GM19438 (cell line): Measurements from ENCODE around the gene SASH1.

Source experiments
- ATAC-seq: cut with Tn5 transposase; IDR thresholded peaks from one replicate; pipeline ENCODE4 v1.9.1; 2021; ENCODE audit warnings: low read depth; ENCODE audit not compliant: unreplicated experiment

Gene SASH1

DNA sequence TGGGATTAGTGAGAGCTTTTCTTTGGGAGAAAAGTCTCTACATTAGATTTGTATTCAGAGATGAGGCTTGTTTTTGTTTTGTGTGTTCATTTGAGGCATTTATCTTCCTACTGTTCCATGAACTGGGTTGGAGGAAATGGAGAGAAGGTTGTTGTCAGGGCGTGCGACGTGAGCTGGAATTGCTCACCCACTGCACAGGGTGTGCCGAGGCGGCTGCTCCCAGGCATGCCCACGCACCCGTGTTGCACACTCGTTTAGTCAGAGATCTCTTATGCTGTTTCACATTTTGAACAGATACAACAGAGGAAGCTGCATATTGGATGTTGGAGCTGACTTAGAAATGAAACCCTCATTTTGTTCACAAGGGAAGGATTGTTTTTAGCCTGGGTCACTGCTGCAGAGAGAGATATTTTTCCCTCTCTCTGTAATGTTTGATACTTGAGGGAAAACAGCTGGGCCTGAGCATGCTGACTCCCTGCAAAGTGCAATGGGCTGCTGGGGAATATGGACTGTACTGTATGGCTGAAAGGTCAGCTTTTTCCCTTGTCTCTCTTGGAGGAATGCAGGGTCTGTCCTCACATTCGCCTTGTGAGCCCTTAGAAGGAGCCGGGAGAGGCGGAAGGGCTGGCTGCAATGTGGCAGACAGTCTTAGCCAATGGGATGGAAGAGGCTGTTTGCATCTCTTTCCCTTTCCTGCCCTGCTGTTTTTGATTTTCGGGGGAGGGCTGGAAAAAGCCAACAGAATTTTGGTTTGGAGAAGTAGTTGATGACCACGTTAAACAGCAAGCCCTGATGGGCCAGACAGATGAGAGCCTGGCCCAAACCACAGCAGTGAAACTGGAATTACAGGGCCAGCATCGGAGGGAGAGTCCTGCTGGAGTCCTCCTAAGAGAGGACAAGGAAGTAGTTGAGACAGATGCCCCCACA lies 170.8 kb downstream of the SASH1 start:
- ATAC-seq: no peak

DNA sequence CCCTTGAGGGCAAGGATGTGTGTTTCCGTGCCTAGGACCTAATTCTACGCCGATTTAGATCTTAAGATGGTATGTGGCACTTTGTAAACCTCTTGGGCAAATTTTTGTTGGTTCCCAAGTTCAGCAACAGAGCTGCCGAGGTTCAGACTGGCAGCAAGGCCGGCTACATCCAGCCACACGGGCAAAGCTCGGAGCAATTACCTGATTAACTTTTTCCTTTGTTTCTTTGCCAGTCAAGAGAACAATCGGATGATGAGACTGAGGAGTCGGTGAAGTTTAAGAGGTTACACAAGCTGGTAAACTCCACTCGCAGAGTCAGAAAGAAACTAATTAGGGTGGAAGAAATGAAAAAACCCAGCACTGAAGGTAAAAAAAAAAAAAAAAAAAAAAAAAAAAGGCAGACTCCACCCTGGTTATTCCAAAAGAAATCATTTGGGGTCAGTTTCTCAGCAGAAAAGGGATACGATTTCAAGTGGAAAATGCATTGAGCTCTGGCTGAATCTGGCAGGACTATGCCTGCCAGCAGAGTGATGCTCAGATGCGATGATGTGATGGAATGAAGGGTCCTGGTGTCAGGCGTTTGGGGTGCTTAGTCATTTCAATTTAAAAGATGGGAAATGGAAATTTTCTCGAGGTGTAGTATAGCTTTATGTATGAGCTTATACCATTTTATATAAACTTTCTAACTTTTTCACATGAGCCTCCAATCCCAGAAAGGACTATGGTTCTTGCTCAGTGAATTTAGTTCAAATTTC lies 171.6 kb downstream of the SASH1 start:
- no peak for ATAC-seq

DNA sequence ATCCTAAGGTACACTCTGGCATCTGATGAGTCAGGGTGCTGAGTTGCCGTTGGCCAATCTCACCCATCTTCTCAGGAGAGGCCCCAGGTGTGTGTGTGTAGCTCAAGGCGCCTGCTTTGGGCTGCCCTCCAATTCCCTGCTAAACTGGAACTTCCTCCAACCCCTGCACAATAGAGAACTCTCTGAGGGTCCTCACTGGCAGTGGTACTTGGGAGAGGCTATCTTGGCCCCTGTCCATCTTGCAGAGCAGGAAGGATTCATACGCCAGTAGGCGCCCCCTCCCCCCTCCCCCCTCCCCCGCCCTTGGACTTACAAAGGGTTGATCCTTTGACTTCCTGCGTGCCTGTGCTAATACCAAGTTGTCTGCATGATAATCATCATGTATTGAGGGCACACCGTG lies 173.6 kb downstream of the SASH1 start:
- no peak for ATAC-seq

DNA sequence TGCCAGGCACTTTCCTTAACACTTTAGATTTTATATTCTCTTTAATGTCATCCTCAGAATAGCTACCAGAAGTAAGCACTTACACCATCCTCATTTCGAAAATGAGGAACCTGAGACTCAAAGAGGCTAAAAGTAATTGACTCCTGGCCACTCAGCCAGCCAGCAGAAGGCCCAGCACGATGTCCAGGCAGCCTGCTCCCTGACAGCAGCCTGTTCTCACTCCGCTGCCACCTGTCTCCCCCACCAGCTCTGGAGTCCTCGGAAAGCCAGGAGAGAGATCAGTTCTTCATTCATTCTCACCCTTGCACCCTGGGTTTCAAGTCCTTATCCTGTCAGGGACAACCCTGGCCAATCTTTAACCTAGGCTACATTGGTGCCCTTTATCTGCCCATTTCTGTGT lies 174.0 kb downstream of the SASH1 start:
- no peak for ATAC-seq

DNA sequence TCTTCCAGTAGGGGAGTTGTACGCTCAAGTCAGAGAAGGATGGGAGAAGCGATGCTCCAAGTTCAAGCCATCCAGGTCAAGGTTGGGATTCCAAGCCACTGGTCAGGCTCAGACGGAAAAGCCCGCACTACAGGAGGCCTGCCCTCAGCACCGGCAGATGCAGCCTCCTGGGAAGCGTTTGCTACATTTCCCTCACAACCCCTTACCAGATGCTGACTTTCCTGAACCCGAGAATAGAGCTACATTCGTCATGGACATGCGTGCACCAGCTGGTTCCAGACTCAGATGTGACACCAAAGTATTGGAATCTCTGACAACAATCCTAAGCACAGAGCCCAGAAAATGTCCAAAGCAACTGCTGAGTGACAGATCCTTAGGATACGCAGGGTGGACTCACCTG lies 174.8 kb downstream of the SASH1 start:
- no peak for ATAC-seq

DNA sequence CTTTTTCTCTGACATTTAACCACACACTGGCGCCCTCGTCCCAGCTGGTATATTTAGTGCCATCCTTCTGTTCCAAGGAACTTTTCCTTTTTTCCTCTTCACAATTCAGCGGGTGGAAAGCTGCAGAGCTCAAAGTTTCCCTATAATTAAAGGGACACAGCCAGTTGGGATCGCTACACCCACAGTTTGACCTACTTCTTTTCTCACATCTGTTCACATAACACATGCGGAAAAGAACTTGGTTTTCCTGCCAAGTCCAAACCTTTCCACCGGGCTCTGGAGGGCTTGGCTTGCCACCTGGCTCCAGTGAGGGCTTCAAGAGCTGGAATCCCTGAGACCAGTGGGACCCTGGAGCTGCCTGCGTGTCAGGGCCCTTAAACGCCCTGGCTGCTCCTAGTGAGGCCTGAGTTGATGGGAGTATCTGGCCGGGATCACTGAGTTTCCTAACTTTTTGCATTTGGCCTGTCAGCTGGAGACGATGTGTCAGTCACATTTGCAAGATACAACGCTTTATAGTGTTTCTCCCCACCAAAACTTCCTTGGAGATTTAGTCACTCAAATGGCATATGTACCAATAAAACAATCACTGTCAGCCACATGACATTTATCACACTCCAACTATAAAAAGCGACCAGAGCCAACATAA lies 176.0 kb downstream of the SASH1 start:
- ATAC-seq: no peak

DNA sequence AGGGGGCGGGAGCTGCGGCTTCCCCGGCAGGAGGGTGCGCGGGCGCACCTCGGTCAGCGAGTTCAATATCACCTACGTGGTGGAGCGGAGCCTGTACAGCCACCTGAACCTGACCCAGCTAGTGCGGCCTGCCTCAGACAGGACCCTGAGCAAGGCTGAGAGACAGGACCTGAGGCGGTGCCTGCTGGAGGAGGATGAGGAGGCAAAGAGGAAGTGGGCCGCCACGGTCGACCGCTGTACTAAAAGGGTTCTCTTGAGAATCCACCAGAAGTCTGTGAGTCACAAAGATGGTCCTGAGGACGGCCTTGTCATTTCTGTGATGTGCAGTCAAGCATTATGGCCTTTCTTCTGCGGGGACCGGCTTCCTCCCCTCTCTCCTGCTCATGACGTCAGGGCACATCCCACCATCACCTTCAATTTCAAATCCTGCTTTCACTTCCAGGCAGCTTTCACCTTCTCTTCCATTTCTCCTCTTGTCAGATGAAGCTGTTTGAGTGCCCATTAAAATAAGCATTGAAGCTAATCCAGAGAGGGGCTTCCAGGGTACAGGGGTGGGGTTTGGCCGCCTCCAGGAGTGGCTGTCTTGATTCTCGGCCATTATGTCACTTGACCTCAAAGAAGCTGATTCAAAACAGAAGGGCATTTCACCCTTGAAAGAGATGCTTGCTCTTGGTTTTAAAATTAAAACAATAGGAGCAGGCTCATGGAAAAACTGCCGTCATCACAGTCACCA lies 177.6 kb downstream of the SASH1 start:
- peak; percentile 92 for ATAC-seq

DNA sequence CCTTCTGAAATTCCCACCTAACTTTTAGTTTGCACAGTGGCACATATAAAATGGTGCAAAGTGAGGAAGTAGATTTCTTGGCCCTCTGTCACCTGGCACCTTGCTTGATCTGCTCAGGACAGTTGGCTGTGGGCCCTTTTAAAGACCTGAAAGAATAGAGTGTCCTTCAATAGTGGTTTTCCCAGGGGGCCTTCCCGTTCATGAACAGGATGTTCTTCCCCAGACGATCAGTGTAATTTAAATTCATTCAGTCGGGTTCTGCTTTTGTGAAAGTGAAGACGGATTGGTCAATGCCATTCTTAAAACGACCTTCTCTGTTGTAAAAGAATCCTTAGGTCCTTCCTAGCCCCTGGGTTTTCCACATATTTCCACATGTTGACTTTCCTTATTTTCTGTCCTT lies 178.5 kb downstream of the SASH1 start:
- ATAC-seq: no peak

DNA sequence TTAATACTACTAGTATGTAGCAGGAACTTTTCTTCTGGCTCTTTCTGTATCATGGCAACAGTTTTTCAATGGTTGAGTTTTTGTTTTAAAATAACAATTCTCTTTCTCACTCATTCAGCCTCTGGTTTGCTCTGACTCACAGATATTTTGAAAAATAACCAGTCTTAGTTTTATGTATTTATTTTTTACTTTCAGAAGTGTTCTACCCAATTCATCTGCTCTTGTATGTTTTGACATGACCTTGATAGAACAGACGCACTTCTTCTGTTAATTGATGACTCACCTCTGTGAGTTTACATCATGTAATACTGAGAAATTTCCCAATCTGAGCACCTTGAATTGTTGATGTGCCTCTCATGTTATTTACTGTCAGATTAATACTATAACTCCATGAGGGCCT lies 178.9 kb downstream of the SASH1 start:
- no peak for ATAC-seq

DNA sequence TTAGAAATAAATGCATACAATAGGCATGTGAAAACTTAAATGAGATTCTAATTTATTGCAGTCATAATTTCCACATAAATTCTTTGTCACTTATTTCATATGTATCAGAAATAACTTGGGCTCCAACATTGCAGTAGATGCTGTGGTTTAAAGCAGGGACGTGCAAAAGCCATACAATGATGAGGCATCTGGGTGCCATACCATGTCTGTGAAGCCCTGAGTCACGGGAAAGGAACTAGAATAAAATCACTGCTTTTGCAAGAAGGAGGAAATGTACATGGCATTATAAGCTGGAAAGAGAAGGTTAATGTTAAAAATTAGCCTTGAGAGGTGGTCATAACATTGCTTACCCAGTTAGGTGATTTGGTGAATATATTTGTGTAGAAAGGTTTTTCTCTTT lies 180.4 kb downstream of the SASH1 start:
- no peak for ATAC-seq

DNA sequence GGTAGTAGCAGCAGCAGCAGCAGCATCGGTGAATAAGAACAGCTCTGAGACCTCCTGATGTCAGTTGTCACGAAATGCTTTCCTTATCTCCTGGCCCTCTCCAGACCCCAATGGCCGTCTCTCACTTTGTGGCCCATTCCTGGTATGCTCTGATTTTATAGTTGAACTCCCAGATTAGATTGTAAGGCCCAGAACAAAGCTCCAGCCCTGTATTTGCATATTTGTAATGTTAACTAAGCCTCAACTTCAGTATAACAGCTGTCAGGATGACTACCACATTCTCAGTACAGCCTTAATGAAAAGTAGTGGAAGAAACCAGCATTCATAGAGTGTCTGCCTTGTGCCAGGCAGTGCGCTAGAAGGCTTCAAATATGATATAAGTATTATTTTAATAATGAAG lies 180.9 kb downstream of the SASH1 start:
- no peak for ATAC-seq

DNA sequence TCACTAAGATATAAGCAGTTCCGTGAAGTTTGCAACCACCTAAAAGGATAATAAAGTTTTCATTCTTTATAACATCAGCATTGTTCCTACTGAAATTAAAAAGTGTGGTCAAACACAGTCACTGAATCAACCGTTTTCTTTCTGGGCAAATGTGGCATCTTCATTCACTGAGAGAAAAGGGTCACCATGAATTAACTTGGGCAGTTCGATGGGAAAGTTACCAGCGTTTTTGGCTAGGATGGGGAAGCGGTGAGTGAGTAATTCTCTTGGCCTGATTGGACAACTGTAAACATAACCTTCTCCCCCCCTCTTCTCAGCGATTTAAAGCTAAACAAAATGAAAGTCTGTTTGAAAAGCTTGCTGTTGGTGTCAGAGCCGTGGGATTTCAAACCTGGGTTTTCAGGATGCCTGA lies 181.8 kb downstream of the SASH1 start:
- no peak for ATAC-seq

DNA sequence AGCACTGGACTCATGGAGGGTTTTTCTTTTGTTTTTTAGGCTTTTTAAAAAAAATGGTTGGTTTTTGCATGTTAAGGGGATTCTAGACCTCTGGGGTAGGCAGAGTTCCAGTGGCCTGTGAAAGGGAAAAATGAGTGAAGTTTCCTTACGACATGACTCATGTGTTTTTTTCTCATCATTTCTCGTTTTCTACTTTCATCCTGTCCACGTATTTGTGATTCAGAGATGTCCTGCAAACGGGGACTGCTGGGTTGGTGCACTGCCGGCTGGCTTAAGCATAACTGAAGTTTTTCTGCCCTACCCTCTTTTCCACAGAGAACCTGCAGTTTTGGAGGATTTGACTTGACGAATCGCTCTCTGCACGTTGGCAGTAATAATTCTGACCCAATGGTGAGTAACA lies 182.3 kb downstream of the SASH1 start:
- no peak for ATAC-seq

DNA sequence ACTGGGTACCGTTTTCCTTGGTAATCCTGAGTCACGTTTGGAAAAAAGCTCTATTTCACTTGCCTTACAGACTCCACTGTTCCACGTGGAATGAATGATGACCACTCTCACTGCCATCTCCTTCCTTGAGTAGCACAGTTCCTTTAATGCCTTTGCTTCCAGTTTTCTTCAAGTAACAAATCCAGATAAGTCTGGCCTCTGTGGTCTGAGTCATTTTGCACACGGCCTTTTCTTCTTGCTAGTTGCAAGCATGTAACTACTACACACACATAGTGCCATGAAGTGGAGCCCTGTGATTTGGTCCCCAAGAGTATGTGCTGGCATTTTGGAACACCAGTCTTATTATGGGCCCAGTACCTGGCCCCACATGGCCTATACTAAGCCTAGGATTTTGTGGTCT lies 182.8 kb downstream of the SASH1 start:
- no peak for ATAC-seq

DNA sequence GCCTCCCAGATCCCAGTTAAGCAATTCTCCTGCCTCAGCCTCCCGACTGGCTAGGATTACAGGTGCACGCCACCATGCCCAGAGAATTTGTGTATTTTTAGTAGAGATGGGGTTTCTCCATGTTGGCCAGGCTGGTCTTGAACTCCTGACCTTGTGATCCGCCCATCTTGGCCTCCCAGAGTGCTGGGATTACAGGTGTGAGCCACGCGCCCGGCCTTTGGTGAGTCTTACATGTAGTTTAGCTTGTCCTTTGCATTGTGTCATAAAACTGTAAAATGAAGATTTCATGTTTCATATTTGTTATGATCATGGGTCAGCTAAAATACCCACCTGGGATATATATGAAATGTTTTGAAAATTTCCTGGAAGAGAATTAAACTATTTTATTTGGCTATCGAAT lies 183.5 kb downstream of the SASH1 start:
- no peak for ATAC-seq

DNA sequence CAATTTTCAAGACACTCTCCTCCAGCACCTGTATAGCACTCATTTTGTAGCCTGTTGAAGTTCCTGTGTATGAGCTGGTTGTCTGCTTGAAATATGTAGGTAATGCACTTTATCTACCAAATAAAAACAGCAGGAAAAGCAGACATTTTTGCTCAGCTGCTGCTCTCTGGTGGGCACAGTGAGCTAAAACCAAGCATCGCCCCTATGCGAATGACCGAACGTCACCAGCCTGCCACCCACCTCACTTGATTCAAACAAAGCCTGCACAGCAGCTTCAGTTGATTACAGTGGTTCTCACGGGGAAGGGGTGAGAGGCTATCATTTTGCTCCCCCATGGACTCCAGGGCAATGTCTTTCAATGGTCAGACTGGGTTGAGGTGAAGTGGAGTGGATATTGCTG lies 185.7 kb downstream of the SASH1 start:
- no peak for ATAC-seq

DNA sequence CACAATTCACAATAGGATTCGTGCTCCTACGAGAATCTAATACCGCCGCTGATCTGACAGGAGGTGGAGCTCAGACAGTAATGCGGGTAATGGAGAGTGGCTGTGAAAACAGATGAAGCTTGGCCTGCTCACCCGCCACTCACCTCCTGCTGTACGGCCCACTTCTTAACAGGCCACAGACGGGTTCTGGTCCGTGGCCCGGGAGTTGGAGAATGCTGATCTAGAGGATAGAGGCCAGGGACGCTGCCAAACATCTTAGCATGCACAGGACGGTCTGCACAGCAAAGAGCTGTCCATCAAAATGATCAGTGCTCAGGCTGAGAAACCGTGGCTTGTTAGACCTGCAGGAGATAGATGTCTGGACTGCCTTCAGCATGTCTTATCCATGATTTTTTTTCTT lies 186.4 kb downstream of the SASH1 start:
- no peak for ATAC-seq

DNA sequence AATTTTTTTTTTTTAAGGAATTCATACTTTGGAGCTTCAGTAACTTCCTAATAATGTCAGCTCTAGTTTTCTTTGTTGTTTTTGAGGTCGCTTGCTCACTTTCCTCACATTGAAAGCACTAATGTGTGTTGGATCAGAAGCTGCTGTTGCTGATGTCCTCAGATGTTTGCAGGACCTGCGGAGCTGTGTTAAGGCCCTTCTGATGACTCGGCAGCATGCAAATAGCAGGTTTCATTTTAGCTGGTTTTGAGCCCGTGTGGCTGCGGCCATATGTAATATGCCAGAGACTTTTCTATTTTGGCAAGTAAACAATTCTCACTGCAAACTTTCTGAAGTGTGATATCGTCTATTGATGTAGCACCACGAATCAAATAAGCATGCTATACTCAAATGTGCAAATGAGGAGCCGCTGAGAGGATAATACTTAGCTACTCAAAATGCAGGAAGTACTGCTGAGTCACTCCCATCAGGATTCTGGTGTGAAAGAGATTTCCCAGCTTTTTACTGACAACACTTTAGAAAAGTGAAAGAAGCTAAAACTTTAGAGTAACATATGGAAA lies 187.8 kb downstream of the SASH1 start:
- peak; percentile 89 for ATAC-seq

DNA sequence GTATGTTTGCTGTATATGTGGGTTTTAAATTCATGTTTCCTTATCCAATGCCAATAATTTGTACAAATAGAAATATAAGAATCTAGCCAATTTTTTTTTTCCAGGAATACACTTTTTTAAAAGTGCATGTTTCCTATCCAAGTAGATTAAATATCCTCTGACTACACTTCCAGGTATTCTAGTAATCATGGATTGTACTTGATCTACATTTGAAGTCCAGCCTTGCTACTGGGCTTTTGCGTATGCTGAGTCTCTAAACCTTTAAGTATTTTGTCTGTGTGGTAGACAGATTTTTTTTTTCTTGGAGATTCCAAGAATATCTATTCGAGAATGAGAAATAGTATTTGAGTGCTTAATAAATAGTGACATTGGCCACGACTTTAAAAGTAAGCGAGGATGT lies 188.3 kb downstream of the SASH1 start:
- no peak for ATAC-seq

DNA sequence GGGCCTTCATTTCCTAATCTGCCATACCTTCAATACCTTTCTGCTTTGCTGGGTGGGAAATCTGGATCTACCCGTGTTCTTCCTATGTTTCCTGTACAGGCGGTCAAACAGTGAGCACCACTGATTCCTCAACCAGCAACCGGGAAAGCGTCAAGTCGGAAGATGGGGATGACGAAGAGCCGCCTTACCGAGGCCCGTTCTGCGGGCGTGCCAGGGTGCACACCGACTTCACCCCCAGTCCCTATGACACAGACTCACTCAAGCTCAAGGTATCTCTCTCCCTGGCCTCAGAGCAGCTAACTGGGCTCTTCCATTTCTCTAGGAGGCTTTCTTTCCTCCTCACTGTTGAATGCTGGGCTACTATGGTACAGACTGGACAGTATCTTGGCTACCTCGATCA lies 190.1 kb downstream of the SASH1 start:
- ATAC-seq: no peak
